ENCODE results near the gene PGLYRP2. TPM values are rescaled to one million over a fixed set of nuclear protein-coding genes. Genes with fewer than 3 reads are reported as not detected.

Gene PGLYRP2
- total and polyA plus RNA-seq, 2 of the 13 experiments (the other 11 are each of a cell fraction or from before 2014, with no cell fraction given): 0.04 to 1.0 TPM

DNA sequence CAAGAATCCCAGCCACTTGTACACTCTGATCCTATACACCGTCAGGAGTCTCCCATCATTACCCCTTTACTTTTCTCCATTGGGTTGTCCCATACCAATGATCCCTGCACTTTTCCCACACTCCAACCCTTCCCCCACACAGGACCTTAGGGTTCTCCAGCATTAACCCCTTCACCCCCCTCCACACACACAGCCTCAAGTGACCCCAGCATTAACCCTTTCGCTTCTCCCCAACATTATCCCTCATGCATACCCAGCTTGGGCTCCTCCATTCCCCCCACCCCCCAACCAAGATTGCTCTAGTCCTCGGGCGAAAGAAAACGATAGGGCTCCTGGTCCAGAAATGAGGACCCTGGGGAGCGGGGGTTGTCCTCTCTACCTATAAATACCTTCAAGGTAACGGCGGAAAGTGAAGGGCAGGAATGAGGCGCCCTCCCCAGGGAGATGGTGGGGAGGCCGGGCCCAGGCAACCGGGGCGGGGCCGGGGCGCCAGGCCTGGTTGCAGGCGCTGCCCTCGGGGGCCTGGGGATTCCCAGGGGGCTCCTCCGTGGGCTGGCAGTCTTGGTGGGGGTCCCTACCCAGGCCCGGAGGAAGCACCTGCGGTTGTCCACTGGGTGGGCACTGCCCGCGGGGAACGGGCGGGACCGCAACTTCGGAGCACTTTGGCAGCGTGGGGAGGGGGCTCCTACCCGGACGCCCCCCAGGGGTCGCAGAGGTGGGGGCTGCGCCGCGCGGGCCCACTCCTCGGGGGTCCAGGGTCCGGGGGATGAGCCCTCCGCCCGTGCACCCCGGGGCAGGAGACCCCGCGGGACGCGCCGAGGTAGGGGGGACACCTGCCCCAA lies 30.3 kb downstream of the PGLYRP2 start (continued):
- TF ChIP-seq, protein P1, sequence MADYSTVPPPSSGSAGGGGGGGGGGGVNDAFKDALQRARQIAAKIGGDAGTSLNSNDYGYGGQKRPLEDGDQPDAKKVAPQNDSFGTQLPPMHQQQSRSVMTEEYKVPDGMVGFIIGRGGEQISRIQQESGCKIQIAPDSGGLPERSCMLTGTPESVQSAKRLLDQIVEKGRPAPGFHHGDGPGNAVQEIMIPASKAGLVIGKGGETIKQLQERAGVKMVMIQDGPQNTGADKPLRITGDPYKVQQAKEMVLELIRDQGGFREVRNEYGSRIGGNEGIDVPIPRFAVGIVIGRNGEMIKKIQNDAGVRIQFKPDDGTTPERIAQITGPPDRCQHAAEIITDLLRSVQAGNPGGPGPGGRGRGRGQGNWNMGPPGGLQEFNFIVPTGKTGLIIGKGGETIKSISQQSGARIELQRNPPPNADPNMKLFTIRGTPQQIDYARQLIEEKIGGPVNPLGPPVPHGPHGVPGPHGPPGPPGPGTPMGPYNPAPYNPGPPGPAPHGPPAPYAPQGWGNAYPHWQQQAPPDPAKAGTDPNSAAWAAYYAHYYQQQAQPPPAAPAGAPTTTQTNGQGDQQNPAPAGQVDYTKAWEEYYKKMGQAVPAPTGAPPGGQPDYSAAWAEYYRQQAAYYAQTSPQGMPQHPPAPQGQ (CRISPR knock-in tag; IDR thresholded peaks at IDR 0.05; ENCODE audit: borderline replicate concordance): no peak
- TF ChIP-seq MTA3 (CRISPR knock-in tag; IDR thresholded peaks at IDR 0.05) (no peak), ZBTB7A (CRISPR knock-in tag; IDR thresholded peaks at IDR 0.05) (peak; percentile 41; the same call in 1 of the 2 replicates), HOXA3 (CRISPR knock-in tag; IDR thresholded peaks at IDR 0.05) (no peak), ZNF652 (CRISPR knock-in tag; IDR thresholded peaks at IDR 0.05; ENCODE audit: borderline replicate concordance, low read depth) (peak; percentile 87), ZBTB7B (CRISPR knock-in tag; IDR thresholded peaks at IDR 0.05) (0 out of 2 replicates have a peak, but pooled peaks have one; percentile 24), ZEB1 (IDR thresholded peaks at IDR 0.05; ENCODE audit: insufficient replicate concordance, low read depth) (peak; percentile 32), ZMYM4 (CRISPR knock-in tag; IDR thresholded peaks at IDR 0.05) (no peak), EHMT2 (IDR thresholded peaks at IDR 0.05; ENCODE audit: borderline replicate concordance, low read depth, low read length) (no peak)
- TF ChIP-seq, protein P2, sequence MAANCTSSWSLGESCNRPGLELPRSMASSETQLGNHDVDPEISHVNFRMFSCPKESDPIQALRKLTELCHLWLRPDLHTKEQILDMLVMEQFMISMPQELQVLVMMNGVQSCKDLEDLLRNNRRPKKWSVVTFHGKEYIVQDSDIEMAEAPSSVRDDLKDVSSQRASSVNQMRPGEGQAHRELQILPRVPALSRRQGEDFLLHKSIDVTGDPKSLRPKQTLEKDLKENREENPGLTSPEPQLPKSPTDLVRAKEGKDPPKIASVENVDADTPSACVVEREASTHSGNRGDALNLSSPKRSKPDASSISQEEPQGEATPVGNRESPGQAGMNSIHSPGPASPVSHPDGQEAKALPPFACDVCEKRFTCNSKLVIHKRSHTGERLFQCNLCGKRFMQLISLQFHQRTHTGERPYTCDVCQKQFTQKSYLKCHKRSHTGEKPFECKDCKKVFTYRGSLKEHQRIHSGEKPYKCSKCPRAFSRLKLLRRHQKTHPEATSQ (CRISPR knock-in tag; IDR thresholded peaks at IDR 0.05; ENCODE audit: borderline replicate concordance): no peak
- TF ChIP-seq, protein P3, sequence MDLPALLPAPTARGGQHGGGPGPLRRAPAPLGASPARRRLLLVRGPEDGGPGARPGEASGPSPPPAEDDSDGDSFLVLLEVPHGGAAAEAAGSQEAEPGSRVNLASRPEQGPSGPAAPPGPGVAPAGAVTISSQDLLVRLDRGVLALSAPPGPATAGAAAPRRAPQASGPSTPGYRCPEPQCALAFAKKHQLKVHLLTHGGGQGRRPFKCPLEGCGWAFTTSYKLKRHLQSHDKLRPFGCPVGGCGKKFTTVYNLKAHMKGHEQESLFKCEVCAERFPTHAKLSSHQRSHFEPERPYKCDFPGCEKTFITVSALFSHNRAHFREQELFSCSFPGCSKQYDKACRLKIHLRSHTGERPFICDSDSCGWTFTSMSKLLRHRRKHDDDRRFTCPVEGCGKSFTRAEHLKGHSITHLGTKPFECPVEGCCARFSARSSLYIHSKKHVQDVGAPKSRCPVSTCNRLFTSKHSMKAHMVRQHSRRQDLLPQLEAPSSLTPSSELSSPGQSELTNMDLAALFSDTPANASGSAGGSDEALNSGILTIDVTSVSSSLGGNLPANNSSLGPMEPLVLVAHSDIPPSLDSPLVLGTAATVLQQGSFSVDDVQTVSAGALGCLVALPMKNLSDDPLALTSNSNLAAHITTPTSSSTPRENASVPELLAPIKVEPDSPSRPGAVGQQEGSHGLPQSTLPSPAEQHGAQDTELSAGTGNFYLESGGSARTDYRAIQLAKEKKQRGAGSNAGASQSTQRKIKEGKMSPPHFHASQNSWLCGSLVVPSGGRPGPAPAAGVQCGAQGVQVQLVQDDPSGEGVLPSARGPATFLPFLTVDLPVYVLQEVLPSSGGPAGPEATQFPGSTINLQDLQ (CRISPR knock-in tag; IDR thresholded peaks at IDR 0.05): peak; percentile 69; the same call in 1 of the 2 replicates
